ENCODE results near the gene ETV2.
A peak's percentile ranks its signal among the peaks of the same experiment; 100 is the strongest.

Gene ETV2

DNA sequence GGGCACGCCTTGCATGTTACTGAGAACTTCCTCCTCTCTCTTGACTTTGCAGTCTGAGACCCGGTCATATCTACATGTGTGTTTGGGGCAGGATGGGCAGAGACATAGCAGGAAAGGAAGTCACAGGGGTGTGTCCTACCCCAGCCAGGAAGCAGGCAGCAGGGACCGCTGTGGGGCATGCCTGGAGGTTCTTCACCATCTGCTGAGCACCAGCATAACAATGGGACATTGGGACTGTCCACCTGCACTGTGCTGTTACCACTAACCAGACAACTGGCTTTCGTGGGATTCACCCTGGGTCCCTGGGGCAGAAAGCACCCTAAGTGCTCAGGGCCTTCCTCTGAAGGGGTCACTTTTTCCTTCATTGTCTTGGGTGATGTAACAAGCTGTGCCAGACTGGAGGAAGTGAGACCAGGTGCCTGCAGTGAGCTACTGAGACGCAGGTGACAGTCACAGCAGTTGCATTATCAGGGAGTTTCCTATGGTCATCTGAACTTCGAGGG lies 31.6 kb upstream of the ETV2 start:
- peak overlapping the region in 1 of 2 donors; percentile 16 for H3K27ac ChIP-seq (ENCODE audit: low read depth in 2 of 2, low read length in 2 of 2)
- H3K36me3 ChIP-seq (ENCODE audit: control insufficient read depth in 2 of 2, insufficient read depth in 2 of 2, low read length in 2 of 2): no peaks in the 10 kb centered on the region
- H3K27me3 ChIP-seq (ENCODE audit: control insufficient read depth in 2 of 2, insufficient read depth in 2 of 2, low read length in 2 of 2): no peaks in the 10 kb centered on the region
- H3K4me1 ChIP-seq (ENCODE audit: control insufficient read depth in 2 of 2, insufficient read depth in 2 of 2, low read length in 2 of 2): peaks cover 5 to 12% of the 10 kb centered on the region in 2 donors
- no peak overlapping the region for H3K9ac ChIP-seq (ENCODE audit: low read depth in 1 of 2, low read length in 2 of 2)
- H3K9me3 ChIP-seq (ENCODE audit: control insufficient read depth in 2 of 2, low read length in 2 of 2): peaks cover 0 to 3% of the 10 kb centered on the region in 2 donors
- H3K4me3 ChIP-seq (ENCODE audit: low read length in 2 of 2): no peak overlapping the region

DNA sequence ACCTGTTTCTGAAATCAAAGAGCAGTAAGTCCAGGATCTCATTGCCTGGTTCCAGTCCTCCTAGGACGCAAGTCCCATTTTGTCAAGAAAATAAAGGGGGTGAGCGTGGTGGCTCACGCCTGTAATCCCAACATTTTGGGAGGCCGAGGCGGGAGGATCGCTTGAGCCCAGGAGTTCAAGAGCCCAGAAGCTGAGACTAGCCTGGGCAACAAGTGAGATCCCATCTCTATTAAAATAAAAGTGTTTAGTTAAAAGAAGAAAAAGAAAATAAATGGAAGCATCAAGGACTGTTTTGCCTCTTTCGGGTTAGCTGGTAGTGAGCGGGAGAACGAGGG lies 29.4 kb upstream of the ETV2 start:
- Histone ChIP-seq H3K9me3 (ENCODE audit: control insufficient read depth in 2 of 2, low read length in 2 of 2) (peaks cover 0 to 3% of the 10 kb centered on the region in 2 donors), H3K36me3 (ENCODE audit: control insufficient read depth in 2 of 2, insufficient read depth in 2 of 2, low read length in 2 of 2) (peaks cover 2 to 4% of the 10 kb centered on the region in 2 donors), H3K4me3 (ENCODE audit: low read length in 2 of 2) (peak overlapping the region; percentile 80 to 82), H3K27me3 (ENCODE audit: control insufficient read depth in 2 of 2, insufficient read depth in 2 of 2, low read length in 2 of 2) (no peaks in the 10 kb centered on the region), H3K9ac (ENCODE audit: low read depth in 1 of 2, low read length in 2 of 2) (peak overlapping the region in 1 of 2 donors; percentile 31), H3K4me1 (ENCODE audit: control insufficient read depth in 2 of 2, insufficient read depth in 2 of 2, low read length in 2 of 2) (peaks cover 5 to 12% of the 10 kb centered on the region in 2 donors), H3K27ac (ENCODE audit: low read depth in 2 of 2, low read length in 2 of 2) (no peak overlapping the region)

DNA sequence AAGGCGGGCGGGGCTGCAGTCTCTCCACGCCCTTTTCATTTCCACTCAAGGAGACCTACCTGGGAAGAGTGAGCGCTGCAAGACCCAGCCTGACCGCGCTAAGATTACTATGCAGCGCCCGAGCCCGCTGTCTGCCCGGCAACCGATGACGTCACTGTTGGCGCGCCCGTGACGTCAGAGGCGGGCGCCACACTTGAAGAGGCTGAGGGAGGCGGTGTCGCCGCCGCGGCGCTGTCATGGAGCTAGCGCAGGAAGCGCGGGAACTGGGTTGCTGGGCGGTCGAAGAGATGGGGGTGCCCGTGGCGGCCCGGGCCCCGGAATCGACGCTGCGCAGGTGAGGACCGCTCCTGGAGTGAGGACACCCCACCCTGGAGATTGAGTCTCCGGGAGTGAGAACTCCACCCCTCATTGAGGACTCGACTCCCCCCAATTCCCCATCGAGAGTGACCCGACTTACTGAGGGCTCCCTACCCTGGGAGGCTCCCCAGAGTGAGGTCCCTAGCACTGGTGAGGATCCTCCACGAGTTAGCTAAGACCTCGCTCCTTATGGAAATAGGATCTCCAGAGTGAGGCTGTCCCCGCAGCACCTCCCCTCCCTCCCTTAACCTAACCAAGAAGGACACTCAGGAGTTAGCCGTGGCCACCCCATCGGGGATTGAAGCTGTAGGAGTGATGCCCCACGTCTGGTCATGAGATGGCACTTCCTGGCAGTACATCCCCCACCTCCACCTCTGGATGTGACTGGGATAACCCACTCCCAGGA lies 28.8 kb upstream of the ETV2 start, which contains the start of gene HAUS5:
HAUS5 (plus strand) TSS at position 177 of the 763 bp plus-strand sequence; CDS start at position 237, 60 bp downstream.
- Histone ChIP-seq H3K27me3 (ENCODE audit: control insufficient read depth in 2 of 2, insufficient read depth in 2 of 2, low read length in 2 of 2) (no peaks in the 10 kb centered on the region), H3K4me1 (ENCODE audit: control insufficient read depth in 2 of 2, insufficient read depth in 2 of 2, low read length in 2 of 2) (peaks cover 5 to 12% of the 10 kb centered on the region in 2 donors), H3K9me3 (ENCODE audit: control insufficient read depth in 2 of 2, low read length in 2 of 2) (no peaks in the 10 kb centered on the region), H3K9ac (ENCODE audit: low read depth in 1 of 2, low read length in 2 of 2) (peak within 1 kb of the TSS; percentile 79 to 82), H3K27ac (ENCODE audit: low read depth in 2 of 2, low read length in 2 of 2) (peak within 1 kb of the TSS in 1 of 2 donors; percentile 43), H3K4me3 (ENCODE audit: low read length in 2 of 2) (peak within 1 kb of the TSS; percentile 80 to 82), H3K36me3 (ENCODE audit: control insufficient read depth in 2 of 2, insufficient read depth in 2 of 2, low read length in 2 of 2) (peaks cover 2 to 4% of the 10 kb centered on the region in 2 donors)

DNA sequence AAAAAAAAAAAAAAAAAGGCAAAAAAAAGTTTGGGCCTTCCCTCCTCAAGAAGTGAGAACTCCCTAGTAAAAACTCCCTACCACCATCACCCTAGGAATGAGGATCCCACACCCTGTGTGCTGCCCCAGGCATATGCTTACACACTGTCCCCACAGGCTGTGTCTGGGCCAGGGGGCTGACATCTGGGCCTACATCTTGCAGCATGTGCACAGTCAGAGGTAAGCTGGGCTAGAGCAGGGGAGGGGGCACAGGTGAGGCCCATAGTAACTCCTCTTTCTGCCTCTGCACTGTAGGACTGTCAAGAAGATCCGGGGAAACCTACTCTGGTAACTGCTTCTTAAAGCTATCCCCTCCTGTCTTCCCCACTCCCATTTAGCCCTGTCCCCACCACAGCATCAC lies 28.0 kb upstream of the ETV2 start:
- Histone ChIP-seq H3K9ac (ENCODE audit: low read depth in 1 of 2, low read length in 2 of 2) (no peak overlapping the region), H3K4me1 (ENCODE audit: control insufficient read depth in 2 of 2, insufficient read depth in 2 of 2, low read length in 2 of 2) (peaks cover 5 to 12% of the 10 kb centered on the region in 2 donors), H3K27me3 (ENCODE audit: control insufficient read depth in 2 of 2, insufficient read depth in 2 of 2, low read length in 2 of 2) (no peaks in the 10 kb centered on the region), H3K4me3 (ENCODE audit: low read length in 2 of 2) (no peak overlapping the region), H3K27ac (ENCODE audit: low read depth in 2 of 2, low read length in 2 of 2) (no peak overlapping the region), H3K9me3 (ENCODE audit: control insufficient read depth in 2 of 2, low read length in 2 of 2) (no peaks in the 10 kb centered on the region), H3K36me3 (ENCODE audit: control insufficient read depth in 2 of 2, insufficient read depth in 2 of 2, low read length in 2 of 2) (peaks cover 2 to 4% of the 10 kb centered on the region in 2 donors)

DNA sequence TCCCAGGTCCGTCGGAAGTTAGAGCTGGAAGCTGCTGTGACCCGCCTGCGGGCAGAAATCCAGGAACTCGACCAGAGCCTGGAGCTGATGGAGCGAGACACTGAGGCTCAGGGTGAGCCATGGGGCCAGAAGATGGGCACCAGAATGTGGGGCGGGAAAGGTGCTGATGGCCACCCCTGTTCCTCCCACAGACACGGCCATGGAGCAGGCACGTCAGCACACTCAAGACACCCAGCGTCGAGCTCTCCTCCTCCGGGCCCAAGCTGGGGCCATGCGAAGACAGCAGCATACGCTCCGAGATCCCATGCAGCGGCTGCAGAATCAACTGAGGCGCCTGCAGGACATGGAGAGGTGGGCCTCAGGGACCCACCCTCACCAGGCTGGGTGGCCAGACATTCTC lies 26.5 kb upstream of the ETV2 start:
- Histone ChIP-seq H3K36me3 (ENCODE audit: control insufficient read depth in 2 of 2, insufficient read depth in 2 of 2, low read length in 2 of 2) (peaks cover 2 to 4% of the 10 kb centered on the region in 2 donors), H3K27me3 (ENCODE audit: control insufficient read depth in 2 of 2, insufficient read depth in 2 of 2, low read length in 2 of 2) (no peaks in the 10 kb centered on the region), H3K9me3 (ENCODE audit: control insufficient read depth in 2 of 2, low read length in 2 of 2) (no peaks in the 10 kb centered on the region), H3K4me3 (ENCODE audit: low read length in 2 of 2) (no peak overlapping the region), H3K9ac (ENCODE audit: low read depth in 1 of 2, low read length in 2 of 2) (no peak overlapping the region), H3K27ac (ENCODE audit: low read depth in 2 of 2, low read length in 2 of 2) (no peak overlapping the region), H3K4me1 (ENCODE audit: control insufficient read depth in 2 of 2, insufficient read depth in 2 of 2, low read length in 2 of 2) (peaks cover 5 to 12% of the 10 kb centered on the region in 2 donors)

DNA sequence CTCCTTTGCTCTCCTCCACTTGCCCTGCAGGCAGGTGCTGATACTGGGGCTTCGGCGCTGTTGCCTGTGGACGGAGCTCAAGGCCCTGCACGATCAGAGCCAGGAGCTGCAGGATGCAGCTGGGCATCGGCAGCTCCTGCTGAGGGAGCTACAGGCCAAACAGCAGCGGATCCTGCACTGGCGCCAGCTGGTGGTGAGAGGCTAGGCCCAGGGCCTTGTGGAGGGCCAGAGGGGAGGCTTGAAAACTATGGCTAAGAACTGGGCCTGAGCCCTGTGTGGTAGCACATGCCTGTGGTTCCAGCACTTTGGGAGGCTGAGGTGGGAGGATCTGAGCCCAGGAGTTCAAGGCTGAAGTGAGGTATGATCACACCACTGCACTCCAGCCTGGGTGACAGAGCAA lies 22.7 kb upstream of the ETV2 start:
- H3K9ac ChIP-seq (ENCODE audit: low read depth in 1 of 2, low read length in 2 of 2): no peak overlapping the region
- H3K36me3 ChIP-seq (ENCODE audit: control insufficient read depth in 2 of 2, insufficient read depth in 2 of 2, low read length in 2 of 2): peaks cover 2 to 4% of the 10 kb centered on the region in 2 donors
- H3K4me3 ChIP-seq (ENCODE audit: low read length in 2 of 2): no peak overlapping the region

DNA sequence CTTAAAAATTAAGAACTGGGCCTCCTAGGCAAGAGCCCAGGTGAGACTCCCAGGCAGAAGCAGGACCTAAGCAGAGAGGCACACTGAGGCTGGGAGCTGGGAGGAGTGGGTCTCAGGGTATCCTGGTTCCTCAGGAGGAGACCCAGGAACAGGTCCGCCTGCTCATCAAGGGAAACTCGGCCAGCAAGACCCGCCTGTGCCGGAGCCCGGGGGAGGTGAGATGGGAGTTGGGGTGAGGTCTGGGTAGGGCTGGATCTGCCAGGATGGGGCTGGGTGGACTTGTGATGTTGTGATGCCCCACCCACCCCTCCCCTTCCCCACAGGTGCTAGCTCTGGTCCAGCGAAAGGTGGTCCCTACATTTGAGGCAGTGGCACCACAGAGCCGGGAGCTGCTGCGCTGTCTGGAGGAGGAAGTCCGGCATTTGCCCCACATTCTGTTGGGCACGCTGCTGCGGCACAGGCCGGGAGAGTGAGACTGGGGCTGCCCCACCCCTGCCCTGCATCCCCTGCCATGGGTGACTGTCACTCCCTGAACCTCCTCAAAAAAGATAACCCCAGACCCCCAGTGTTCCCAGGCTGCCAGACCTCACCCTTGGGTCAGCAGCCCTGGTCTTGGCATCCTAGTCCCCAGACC lies 22.1 kb upstream of the ETV2 start:
- no peaks in the 10 kb centered on the region for H3K27me3 ChIP-seq (ENCODE audit: control insufficient read depth in 2 of 2, insufficient read depth in 2 of 2, low read length in 2 of 2)
- H3K36me3 ChIP-seq (ENCODE audit: control insufficient read depth in 2 of 2, insufficient read depth in 2 of 2, low read length in 2 of 2): peaks cover 2 to 4% of the 10 kb centered on the region in 2 donors
- no peak overlapping the region for H3K9ac ChIP-seq (ENCODE audit: low read depth in 1 of 2, low read length in 2 of 2)
- no peak overlapping the region for H3K4me3 ChIP-seq (ENCODE audit: low read length in 2 of 2)
- H3K27ac ChIP-seq (ENCODE audit: low read depth in 2 of 2, low read length in 2 of 2): no peak overlapping the region
- H3K9me3 ChIP-seq (ENCODE audit: control insufficient read depth in 2 of 2, low read length in 2 of 2): no peaks in the 10 kb centered on the region
- H3K4me1 ChIP-seq (ENCODE audit: control insufficient read depth in 2 of 2, insufficient read depth in 2 of 2, low read length in 2 of 2): no peaks in the 10 kb centered on the region

More for the DNA sequence above, 22.7 kb upstream of the ETV2 start:
- Histone ChIP-seq H3K27ac (ENCODE audit: low read depth in 2 of 2, low read length in 2 of 2) (no peak overlapping the region), H3K27me3 (ENCODE audit: control insufficient read depth in 2 of 2, insufficient read depth in 2 of 2, low read length in 2 of 2) (no peaks in the 10 kb centered on the region), H3K9me3 (ENCODE audit: control insufficient read depth in 2 of 2, low read length in 2 of 2) (no peaks in the 10 kb centered on the region), H3K4me1 (ENCODE audit: control insufficient read depth in 2 of 2, insufficient read depth in 2 of 2, low read length in 2 of 2) (no peaks in the 10 kb centered on the region)

DNA sequence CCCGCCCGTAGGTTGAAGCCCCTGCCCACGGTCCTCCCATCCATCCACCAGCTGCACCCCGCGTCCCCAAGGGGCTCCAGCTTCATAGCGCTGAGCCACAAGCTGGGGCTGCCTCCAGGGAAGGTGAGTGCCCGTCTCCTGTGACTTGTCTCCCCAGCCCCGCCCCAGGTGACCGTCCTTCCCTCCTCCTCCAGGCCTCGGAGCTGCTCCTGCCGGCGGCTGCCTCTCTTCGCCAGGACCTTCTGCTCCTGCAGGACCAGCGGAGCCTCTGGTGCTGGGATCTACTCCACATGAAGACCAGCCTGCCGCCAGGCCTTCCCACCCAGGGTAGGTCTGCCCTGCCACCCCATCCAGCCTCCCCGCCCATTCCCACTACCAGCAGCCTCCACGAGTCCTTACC lies 21.5 kb upstream of the ETV2 start:
- no peak overlapping the region for H3K27ac ChIP-seq (ENCODE audit: low read depth in 2 of 2, low read length in 2 of 2)
- no peaks in the 10 kb centered on the region for H3K4me1 ChIP-seq (ENCODE audit: control insufficient read depth in 2 of 2, insufficient read depth in 2 of 2, low read length in 2 of 2)
- H3K27me3 ChIP-seq (ENCODE audit: control insufficient read depth in 2 of 2, insufficient read depth in 2 of 2, low read length in 2 of 2): no peaks in the 10 kb centered on the region
- no peaks in the 10 kb centered on the region for H3K9me3 ChIP-seq (ENCODE audit: control insufficient read depth in 2 of 2, low read length in 2 of 2)
- H3K36me3 ChIP-seq (ENCODE audit: control insufficient read depth in 2 of 2, insufficient read depth in 2 of 2, low read length in 2 of 2): peaks cover 2 to 4% of the 10 kb centered on the region in 2 donors
- H3K4me3 ChIP-seq (ENCODE audit: low read length in 2 of 2): no peak overlapping the region
- H3K9ac ChIP-seq (ENCODE audit: low read depth in 1 of 2, low read length in 2 of 2): no peak overlapping the region

DNA sequence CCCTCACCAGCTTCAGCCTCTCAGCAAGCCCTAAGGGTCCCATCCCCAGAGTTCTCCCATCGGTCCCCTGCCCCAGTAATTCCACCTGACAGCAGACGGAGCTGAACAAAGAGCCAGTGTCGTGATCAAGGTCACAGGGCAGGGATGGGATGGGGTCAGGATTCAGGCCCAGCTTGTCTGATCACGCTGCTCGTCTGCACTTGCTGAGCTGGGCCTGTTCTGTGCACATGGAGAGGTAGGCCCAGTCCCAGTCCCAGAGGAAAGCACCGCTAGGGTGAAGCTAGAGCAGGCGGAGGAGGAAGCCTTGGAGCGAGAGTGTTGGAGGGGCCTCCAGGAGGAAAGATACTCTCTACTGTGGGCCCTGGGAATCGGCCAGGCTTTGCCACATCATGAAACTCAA lies 19.8 kb upstream of the ETV2 start:
- H3K9ac ChIP-seq (ENCODE audit: low read depth in 1 of 2, low read length in 2 of 2): no peak overlapping the region
- H3K27me3 ChIP-seq (ENCODE audit: control insufficient read depth in 2 of 2, insufficient read depth in 2 of 2, low read length in 2 of 2): no peaks in the 10 kb centered on the region
- peaks cover 1 to 3% of the 10 kb centered on the region in 2 donors for H3K36me3 ChIP-seq (ENCODE audit: control insufficient read depth in 2 of 2, insufficient read depth in 2 of 2, low read length in 2 of 2)
- no peak overlapping the region for H3K27ac ChIP-seq (ENCODE audit: low read depth in 2 of 2, low read length in 2 of 2)
- no peaks in the 10 kb centered on the region for H3K4me1 ChIP-seq (ENCODE audit: control insufficient read depth in 2 of 2, insufficient read depth in 2 of 2, low read length in 2 of 2)
- H3K4me3 ChIP-seq (ENCODE audit: low read length in 2 of 2): no peak overlapping the region
- no peaks in the 10 kb centered on the region for H3K9me3 ChIP-seq (ENCODE audit: control insufficient read depth in 2 of 2, low read length in 2 of 2)

DNA sequence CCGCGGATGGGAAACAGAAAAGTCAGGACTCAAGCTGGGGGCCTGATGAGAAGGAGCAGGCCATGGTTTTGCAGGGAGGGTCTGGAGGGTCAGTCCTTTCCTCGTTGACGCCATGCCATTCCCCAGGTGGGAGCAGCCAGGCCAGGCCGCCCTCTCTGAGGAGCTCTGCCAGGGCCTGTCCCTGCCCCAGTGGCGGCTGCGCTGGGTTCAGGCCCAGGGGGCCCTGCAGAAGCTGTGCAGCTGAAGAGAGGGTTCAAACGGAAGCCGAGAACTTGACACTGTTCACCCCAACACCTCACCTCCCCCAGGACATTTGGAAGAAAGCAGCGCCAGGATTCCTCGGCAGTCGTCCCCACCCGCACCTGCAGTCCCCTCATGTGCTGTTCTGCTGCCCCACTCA lies 18.8 kb upstream of the ETV2 start:
- Histone ChIP-seq H3K36me3 (ENCODE audit: control insufficient read depth in 2 of 2, insufficient read depth in 2 of 2, low read length in 2 of 2) (no peaks in the 10 kb centered on the region), H3K4me3 (ENCODE audit: low read length in 2 of 2) (no peak overlapping the region), H3K27me3 (ENCODE audit: control insufficient read depth in 2 of 2, insufficient read depth in 2 of 2, low read length in 2 of 2) (no peaks in the 10 kb centered on the region), H3K4me1 (ENCODE audit: control insufficient read depth in 2 of 2, insufficient read depth in 2 of 2, low read length in 2 of 2) (no peaks in the 10 kb centered on the region), H3K27ac (ENCODE audit: low read depth in 2 of 2, low read length in 2 of 2) (no peak overlapping the region), H3K9ac (ENCODE audit: low read depth in 1 of 2, low read length in 2 of 2) (no peak overlapping the region), H3K9me3 (ENCODE audit: control insufficient read depth in 2 of 2, low read length in 2 of 2) (no peaks in the 10 kb centered on the region)

All from mucosa of rectum (tissue), 2 donors.